Cardiac muscle cell (in vitro differentiated cells and primary cell): ENCODE results near the gene EVA1C. TPM values are rescaled to one million over a fixed set of nuclear protein-coding genes. Genes with fewer than 3 reads are reported as not detected.
A peak's percentile ranks its signal among the peaks of the same experiment; 100 is the strongest.

Experiments
- DNase-seq, 2 donors: peaks; one replicate each; pipeline versions ENCODE4 v3.0.0 to v3.0.0-alpha.2; 2010 to 2017; ENCODE audit warnings: low read depth in 1 of 2, low spot score in 1 of 2
- H3K27ac ChIP-seq: fragments of 200-600 bp; sonication (generic); 2 replicates; pipeline ENCODE4 v1.5.1; 2016
- H3K27me3 ChIP-seq: fragments of 200-600 bp; sonication (generic); 2 replicates; pipeline ENCODE4 v1.6.0; 2016; ENCODE audit warnings: control low read depth
- H3K36me3 ChIP-seq: fragments of 200-600 bp; sonication (generic); 2 replicates; pipeline ENCODE4 v1.5.1; 2016; ENCODE audit warnings: control low read depth
- H3K4me1 ChIP-seq: fragments of 200-600 bp; sonication (generic); 2 replicates; pipeline ENCODE4 v1.8.1; 2017; ENCODE audit warnings: low read depth, mild to moderate bottlenecking, mixed run types
- H3K4me3 ChIP-seq: fragments of 200-600 bp; sonication (generic); 2 replicates; pipeline ENCODE4 v1.5.1; 2016; ENCODE audit warnings: mild to moderate bottlenecking
- H3K9me3 ChIP-seq: fragments of 200-600 bp; sonication (generic); 2 replicates; pipeline ENCODE4 v1.5.1; 2017; ENCODE audit warnings: low read depth, mild to moderate bottlenecking, control low read depth
- CTCF ChIP-seq: IDR thresholded peaks from 2 replicates; pipeline ENCODE4 v1.5.1; 2012; ENCODE audit warnings: low read depth, mild to moderate bottlenecking, low read length
- polyA plus RNA-seq: library from polyadenylated mRNA; unstranded; fragments of >200 nt; fragmentation: Nextera tagmentation; extraction: Ambion mirVana; gene quantifications from 2 replicates; pipeline ENCODE4 v1.2.1, GENCODE V29; 2016
- total RNA-seq: library from RNA; depleted of rRNA; stranded (reverse); fragments of >200 nt; gene quantifications from 2 replicates; pipeline ENCODE4 v1.2.3, GENCODE V29; 2016

The EVA1C gene
- total and polyA plus RNA-seq, 2 experiments from 2014 or later, result 0.51 TPM; not detected in 1

GRCh38 chr21:32392299-32392879 lies 20.1 kb upstream of the EVA1C start:
- peaks cover 7% of the 10 kb centered on the region for H3K27me3 ChIP-seq
- peak overlapping the region; percentile 96 for H3K4me3 ChIP-seq
- peaks cover 5% of the 10 kb centered on the region for H3K4me1 ChIP-seq
- no peak overlapping the region for H3K27ac ChIP-seq
- no peak for DNase-seq
- TF ChIP-seq CTCF, result no peak
- no peaks in the 10 kb centered on the region for H3K9me3 ChIP-seq
- no peaks in the 10 kb centered on the region for H3K36me3 ChIP-seq

- peaks cover 5% of the 10 kb centered on the region for H3K4me1 ChIP-seq
- peak; percentile 80 to 86 for DNase-seq
- no peak for TF ChIP-seq CTCF
- no peaks in the 10 kb centered on the region for H3K36me3 ChIP-seq
- peaks cover 7% of the 10 kb centered on the region for H3K27me3 ChIP-seq
- peak within 1 kb of the TSS; percentile 96 for H3K4me3 ChIP-seq
- no peak within 1 kb of the TSS for H3K27ac ChIP-seq
- H3K9me3 ChIP-seq, result no peaks in the 10 kb centered on the region
These were observed 19.4 kb upstream of the EVA1C start, which contains the start of gene URB1 for GRCh38 chr21:32392880-32393676. TSS of gene URB1 (minus strand) at chr21:32393012. CDS start at chr21:32392910, 102 bp downstream.

DNA sequence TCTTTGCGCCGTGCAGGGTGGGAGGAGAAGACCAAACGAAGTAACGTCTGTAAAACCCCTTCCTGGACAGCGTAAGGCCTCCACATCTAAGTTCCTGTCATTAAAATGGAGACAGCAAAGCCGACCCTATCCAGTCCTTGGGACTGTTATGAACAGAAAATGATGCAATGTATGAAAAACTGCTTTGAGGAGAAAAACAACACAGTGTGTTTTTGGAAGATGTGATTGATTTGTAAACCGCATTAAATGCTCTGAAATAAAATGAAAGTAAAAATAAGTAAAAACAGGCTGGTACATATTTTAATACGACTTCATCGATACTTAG lies 18.9 kb upstream of the EVA1C start:
- H3K36me3 ChIP-seq, result no peaks in the 10 kb centered on the region
- peaks cover 5% of the 10 kb centered on the region for H3K4me1 ChIP-seq
- H3K27me3 ChIP-seq, result peaks cover 13% of the 10 kb centered on the region
- no peak overlapping the region for H3K27ac ChIP-seq
- H3K9me3 ChIP-seq, result no peaks in the 10 kb centered on the region
- no peak overlapping the region for H3K4me3 ChIP-seq
- no peak for DNase-seq
- TF ChIP-seq CTCF, result no peak

DNA sequence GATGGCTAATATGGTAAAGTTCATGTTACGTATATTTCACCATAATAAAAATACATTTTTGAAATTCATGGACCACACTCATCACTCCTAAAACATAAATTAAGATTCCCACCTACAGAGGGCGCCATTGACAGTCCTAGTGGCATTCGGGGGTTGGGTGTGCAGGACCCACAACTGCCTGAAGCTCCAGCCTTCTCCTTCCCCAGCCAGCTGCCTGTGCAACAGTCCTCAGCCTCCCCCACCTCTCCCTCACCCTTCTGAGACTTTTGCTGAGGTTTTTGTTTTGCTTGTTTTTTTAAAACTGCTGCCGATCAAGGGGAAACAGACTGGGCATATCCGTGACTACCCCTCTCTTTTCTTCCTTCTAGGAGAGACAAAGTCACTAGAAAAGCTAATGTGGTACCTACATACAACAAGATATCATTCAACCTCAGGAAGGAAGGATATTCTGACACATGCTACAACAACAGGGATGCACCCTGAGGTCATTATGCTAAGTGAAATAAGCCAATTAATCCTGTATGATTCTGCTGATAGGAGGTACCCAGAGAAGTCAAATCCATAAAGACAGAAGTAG lies 9.2 kb upstream of the EVA1C start:
- H3K27me3 ChIP-seq, result peaks cover 26% of the 10 kb centered on the region
- no peaks in the 10 kb centered on the region for H3K4me1 ChIP-seq
- TF ChIP-seq CTCF, result peak; percentile 63
- no peaks in the 10 kb centered on the region for H3K36me3 ChIP-seq
- peak; percentile 77 to 89 for DNase-seq
- H3K27ac ChIP-seq, result no peak overlapping the region
- no peak overlapping the region for H3K4me3 ChIP-seq
- no peaks in the 10 kb centered on the region for H3K9me3 ChIP-seq

GRCh38 chr21:32406405-32406804 lies 6.1 kb upstream of the EVA1C start:
- Histone ChIP-seq H3K27me3 (peaks cover 34% of the 10 kb centered on the region), H3K4me1 (no peaks in the 10 kb centered on the region), H3K27ac (no peak overlapping the region), H3K9me3 (no peaks in the 10 kb centered on the region), H3K36me3 (no peaks in the 10 kb centered on the region), H3K4me3 (no peak overlapping the region)
- TF ChIP-seq CTCF, result no peak
- no peak for DNase-seq
